GM18909 (cell line): Measurements from ENCODE around the gene PSMC3.

ENCODE experiments used
- ATAC-seq: cut with Tn5 transposase; IDR thresholded peaks from one replicate; pipeline ENCODE4 v1.9.1; 2021; ENCODE audit warnings: mild to moderate bottlenecking; ENCODE audit not compliant: unreplicated experiment, poor library complexity

The PSMC3 gene

GRCh38 chr11:47378010-47378835, 48.0 kb downstream of the PSMC3 start, which contains the start of gene SPI1:
Gene SPI1 (minus strand): TSS chr11:47378547. CDS start chr11:47378353, 194 bp downstream.
- ATAC-seq, result peak; percentile 80

- no peak for ATAC-seq
These were observed 48.6 kb downstream of the PSMC3 start for GRCh38 chr11:47377571-47378009.

- peak; percentile 31 for ATAC-seq
These were observed 49.5 kb downstream of the PSMC3 start for GRCh38 chr11:47376525-47377371.

GRCh38 chr11:47376107-47376524, 50.1 kb downstream of the PSMC3 start:
- ATAC-seq, result no peak

GRCh38 chr11:47375546-47376085, 50.6 kb downstream of the PSMC3 start:
- no peak for ATAC-seq

GRCh38 chr11:47375020-47375419, 51.2 kb downstream of the PSMC3 start:
- ATAC-seq, result no peak

GRCh38 chr11:47374720-47375019, 51.6 kb downstream of the PSMC3 start:
- ATAC-seq, result no peak

- no peak for ATAC-seq
These were observed 52.1 kb downstream of the PSMC3 start for GRCh38 chr11:47373876-47374719.

- ATAC-seq, result no peak
These were observed 53.8 kb downstream of the PSMC3 start for GRCh38 chr11:47372422-47372821.

- no peak for ATAC-seq
These were observed 56.6 kb downstream of the PSMC3 start for GRCh38 chr11:47369676-47370075.
